Spleen (tissue), 11 donors: Measurements from ENCODE around the gene PKP4. TPM values are rescaled to one million over a fixed set of nuclear protein-coding genes. Genes with fewer than 3 reads are reported as not detected.

Source experiments
- DNase-seq: peaks from one replicate; pipeline ENCODE4 v3.0.0-alpha.2; 2020
- H3K27ac ChIP-seq, 8 donors: fragments of 200-600 bp; sonication (generic) in 7 of 8; 1 replicate in 4 of 8; 2 replicates in 4 of 8; pipeline versions ENCODE4 v1.5.0 to v1.8.0; 2016 to 2021; ENCODE audit warnings: inconsistent platforms in 4 of 8, mild to moderate bottlenecking in 4 of 8, moderate library complexity in 1 of 8
- H3K27me3 ChIP-seq, 7 donors: fragments of 200-600 bp; sonication (generic) in 6 of 7; replicated peaks in 1 of 7; 1 replicate in 4 of 7; 2 replicates in 3 of 7; pipeline versions ENCODE4 v1.5.0 to v1.8.0; 2016 to 2021; ENCODE audit warnings: inconsistent platforms in 3 of 7, mild to moderate bottlenecking in 1 of 7
- H3K36me3 ChIP-seq, 6 donors: fragments of 200-600 bp; sonication (generic) in 5 of 6; 1 replicate in 4 of 6; 2 replicates in 2 of 6; pipeline versions ENCODE4 v1.5.0 to v1.8.0; 2016 to 2021; ENCODE audit warnings: inconsistent platforms in 2 of 6
- H3K4me1 ChIP-seq, 6 donors: fragments of 200-600 bp; sonication (generic) in 5 of 6; 1 replicate in 3 of 6; 2 replicates in 3 of 6; pipeline versions ENCODE4 v1.5.0 to v1.8.0; 2016 to 2021; ENCODE audit warnings: inconsistent platforms in 3 of 6
- H3K4me3 ChIP-seq, 8 donors: fragments of 200-600 bp; sonication (generic) in 7 of 8; 1 replicate in 4 of 8; 2 replicates in 4 of 8; pipeline versions ENCODE4 v1.5.0 to v1.8.0; 2016 to 2021; ENCODE audit warnings: inconsistent platforms in 4 of 8, mild to moderate bottlenecking in 4 of 8, moderate library complexity in 2 of 8
- H3K9me3 ChIP-seq, 8 donors: fragments of 200-600 bp; sonication (generic) in 7 of 8; 1 replicate in 4 of 8; 2 replicates in 4 of 8; pipeline versions ENCODE4 v1.5.0 to v1.8.0; 2016 to 2021; ENCODE audit warnings: inconsistent platforms in 4 of 8
- POLR2A ChIP-seq, 3 donors: fragments of 450-650 bp; IDR thresholded peaks; one replicate each; pipeline ENCODE4 v1.5.1; 2017; ENCODE audit warnings: antibody characterized with exemption in 3 of 3, mild to moderate bottlenecking in 1 of 3
- POLR2AphosphoS5 ChIP-seq, 3 donors: sonication (generic); formaldehyde crosslinking; IDR thresholded peaks; one replicate each; pipeline ENCODE4 v1.5.1; 2017; ENCODE audit warnings: antibody characterized with exemption in 3 of 3
- WGBS, 5 donors: extraction: QIAGEN DNeasy Blood & Tissue Kit in 3 of 5; methylation state at CpG; one replicate each; pipeline versions ENCODE4 v1.1.5 to v1.1.7; 2013 to 2018; 5-methylcytosine and 5-hydroxymethylcytosine counted together
- intact Hi-C: fragments of 100-400 bp; cut with DNase I; formaldehyde crosslinking; loops from one replicate; pipeline ENCODE4 v1.15.0; 2023; ENCODE audit warnings: low total_unique reads
- polyA plus RNA-seq, 3 donors: library from polyadenylated mRNA; stranded (reverse); fragments of 200-250 nt; gene quantifications; one replicate each; pipeline ENCODE4 v1.2.1, GENCODE V29; 2013
- total RNA-seq, 7 donors: library from RNA; depleted of rRNA in 3 of 7; stranded (reverse); fragments of >200 nt in 3 of 7; fragmentation: NEBNext Ultra II Directional in 4 of 7; extraction: Animal tissue kit (Norgen Biotek cat#: 25700) in 4 of 7; gene quantifications; one replicate each; pipeline versions ENCODE4 v1.1.0 to v1.2.1, GENCODE V29; 2016 to 2021
- TF ChIP-seq, protein P1 (sequence below), 11 experiments: fragments of 200-600 bp in 7 of 11; fragments of 450-650 bp in 4 of 11; sonication (generic) in 4 of 11; IDR thresholded peaks in 8 of 11; conservative IDR thresholded peaks in 3 of 11; 1 replicate in 7 of 11; 2 replicates in 4 of 11; pipeline versions ENCODE4 v1.4.0 to v1.8.0; 2016 to 2021; ENCODE audit warnings: antibody characterized with exemption in 11 of 11, inconsistent platforms in 4 of 11, mild to moderate bottlenecking in 1 of 11
- donor health status: healthy with polysubstance abuse.
- donor health status: DM: no; HTN: no; CAD: no; lungs with moderate emphysema.
- donor health status: DM: no; HTN: no; CAD: no.
- donor health status: Bipolar disorder and iron deficiency.
- donor health status: healthy.
- donor health status: DM: no; HTN: no; CAD: no.
- donor health status: DM: yes; HTN: yes; CAD: no.

PKP4 gene
- total and polyA plus RNA-seq, 10 donors, result 4.9 to 53.5 (median 29.2) TPM

DNA sequence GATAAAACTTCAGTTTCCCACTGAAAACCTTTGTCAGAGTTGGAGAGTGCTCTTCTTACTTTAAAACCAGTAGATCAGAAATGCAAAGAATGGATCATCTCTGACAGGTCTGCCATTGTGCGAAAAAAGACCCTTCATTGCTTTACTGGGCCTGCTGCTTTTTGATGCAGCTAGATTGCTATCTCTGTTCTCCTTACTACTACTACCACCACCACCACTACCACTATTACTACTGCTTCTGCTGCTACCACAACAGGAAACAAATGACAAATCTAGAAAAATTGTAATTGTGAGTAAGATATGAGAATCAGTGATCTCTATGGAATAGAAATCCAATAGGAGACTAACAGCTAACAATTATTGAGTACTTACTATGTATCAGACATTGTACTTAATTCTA lies 85.8 kb downstream of the PKP4 start:
- Histone ChIP-seq H3K27ac (no peak overlapping the region), H3K4me3 (no peak overlapping the region), H3K36me3 (peaks cover 0 to under 1% (median 0%) of the 10 kb centered on the region in 6 donors), H3K9me3 (no peaks in the 10 kb centered on the region), H3K4me1 (peaks cover 0 to 21% (median 7%) of the 10 kb centered on the region in 6 donors), H3K27me3 (no peaks in the 10 kb centered on the region)
- TF ChIP-seq, protein P1, sequence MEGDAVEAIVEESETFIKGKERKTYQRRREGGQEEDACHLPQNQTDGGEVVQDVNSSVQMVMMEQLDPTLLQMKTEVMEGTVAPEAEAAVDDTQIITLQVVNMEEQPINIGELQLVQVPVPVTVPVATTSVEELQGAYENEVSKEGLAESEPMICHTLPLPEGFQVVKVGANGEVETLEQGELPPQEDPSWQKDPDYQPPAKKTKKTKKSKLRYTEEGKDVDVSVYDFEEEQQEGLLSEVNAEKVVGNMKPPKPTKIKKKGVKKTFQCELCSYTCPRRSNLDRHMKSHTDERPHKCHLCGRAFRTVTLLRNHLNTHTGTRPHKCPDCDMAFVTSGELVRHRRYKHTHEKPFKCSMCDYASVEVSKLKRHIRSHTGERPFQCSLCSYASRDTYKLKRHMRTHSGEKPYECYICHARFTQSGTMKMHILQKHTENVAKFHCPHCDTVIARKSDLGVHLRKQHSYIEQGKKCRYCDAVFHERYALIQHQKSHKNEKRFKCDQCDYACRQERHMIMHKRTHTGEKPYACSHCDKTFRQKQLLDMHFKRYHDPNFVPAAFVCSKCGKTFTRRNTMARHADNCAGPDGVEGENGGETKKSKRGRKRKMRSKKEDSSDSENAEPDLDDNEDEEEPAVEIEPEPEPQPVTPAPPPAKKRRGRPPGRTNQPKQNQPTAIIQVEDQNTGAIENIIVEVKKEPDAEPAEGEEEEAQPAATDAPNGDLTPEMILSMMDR (IDR thresholded peaks at IDR 0.05 in 8 of 11, conservative IDR thresholded peaks at IDR 0.05 in 3 of 11), result no peak
- TF ChIP-seq POLR2AphosphoS5 (IDR thresholded peaks at IDR 0.05) (no peak), POLR2A (IDR thresholded peaks at IDR 0.05) (no peak)
- 92 to 100% (median 97%) methylated on average over 1 of the region's 1 CpG for WGBS, 5 donors
- intact Hi-C loops, result no loop called here
- DNase-seq, result no peak

DNA sequence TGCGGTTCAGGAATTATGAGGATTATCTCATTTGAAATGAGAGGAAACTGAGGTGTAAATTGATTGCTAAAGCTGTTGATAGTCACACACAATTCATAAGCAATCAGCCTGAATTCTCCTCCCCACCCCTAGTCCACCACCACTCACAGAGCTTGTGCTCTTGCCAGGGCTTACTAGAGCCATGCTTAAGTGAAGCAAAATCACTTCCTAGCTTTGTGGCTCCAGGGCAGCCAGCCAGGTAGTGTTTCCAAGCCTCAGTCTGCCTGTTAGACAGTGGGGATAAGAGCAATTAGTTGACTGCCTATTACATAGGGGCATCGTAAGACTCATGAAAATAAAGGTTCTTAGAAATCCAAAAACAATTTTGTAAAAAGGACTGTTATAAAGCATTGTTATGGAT lies 87.2 kb downstream of the PKP4 start:
- TF ChIP-seq, protein P1 (IDR thresholded peaks at IDR 0.05 in 8 of 11, conservative IDR thresholded peaks at IDR 0.05 in 3 of 11), result no peak
- TF ChIP-seq POLR2AphosphoS5 (IDR thresholded peaks at IDR 0.05) (no peak), POLR2A (IDR thresholded peaks at IDR 0.05) (no peak)
- DNase-seq, result no peak
- Histone ChIP-seq H3K4me1 (peaks cover 0 to 16% (median 5%) of the 10 kb centered on the region in 6 donors), H3K36me3 (peaks cover 0 to 14% (median 0%) of the 10 kb centered on the region in 6 donors), H3K27ac (no peak overlapping the region), H3K27me3 (no peaks in the 10 kb centered on the region), H3K9me3 (no peaks in the 10 kb centered on the region), H3K4me3 (no peak overlapping the region)
- intact Hi-C loops, result no loop called here
- 90 to 99% (median 95%) methylated on average over 2 of the region's 2 CpGs for WGBS, 5 donors

DNA sequence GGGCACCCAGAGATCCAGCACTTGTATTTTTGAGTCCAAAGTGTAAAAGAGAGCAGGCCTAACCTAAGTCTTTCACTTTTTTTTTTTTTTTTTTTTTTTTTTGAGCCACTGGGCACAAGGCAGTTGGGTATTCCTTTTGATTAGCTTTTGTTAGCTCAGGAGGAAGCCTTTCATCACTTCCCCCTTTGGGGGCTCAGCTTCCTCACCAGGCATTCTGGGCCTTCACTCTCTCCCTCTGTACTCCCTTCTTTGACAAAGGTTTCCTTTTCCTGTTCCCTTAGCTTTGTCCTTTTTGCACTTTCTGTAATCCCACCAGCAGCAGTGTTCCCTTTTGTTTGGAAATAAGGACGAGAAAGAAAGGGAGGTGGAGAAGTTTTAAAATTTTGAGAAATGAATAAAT lies 88.2 kb downstream of the PKP4 start:
- Histone ChIP-seq H3K27me3 (no peaks in the 10 kb centered on the region), H3K36me3 (peaks cover 0 to 15% (median 0%) of the 10 kb centered on the region in 6 donors), H3K27ac (no peak overlapping the region), H3K4me3 (no peak overlapping the region), H3K4me1 (peaks cover 0 to 11% (median 0%) of the 10 kb centered on the region in 6 donors), H3K9me3 (no peaks in the 10 kb centered on the region)
- intact Hi-C loops, result no loop called here
- 61 to 77% (median 73%) methylated on average over 1 of the region's 1 CpG for WGBS, 5 donors
- no peak for DNase-seq
- TF ChIP-seq POLR2A (IDR thresholded peaks at IDR 0.05) (no peak), POLR2AphosphoS5 (IDR thresholded peaks at IDR 0.05) (no peak)
- TF ChIP-seq, protein P1 (IDR thresholded peaks at IDR 0.05 in 8 of 11, conservative IDR thresholded peaks at IDR 0.05 in 3 of 11), result no peak

DNA sequence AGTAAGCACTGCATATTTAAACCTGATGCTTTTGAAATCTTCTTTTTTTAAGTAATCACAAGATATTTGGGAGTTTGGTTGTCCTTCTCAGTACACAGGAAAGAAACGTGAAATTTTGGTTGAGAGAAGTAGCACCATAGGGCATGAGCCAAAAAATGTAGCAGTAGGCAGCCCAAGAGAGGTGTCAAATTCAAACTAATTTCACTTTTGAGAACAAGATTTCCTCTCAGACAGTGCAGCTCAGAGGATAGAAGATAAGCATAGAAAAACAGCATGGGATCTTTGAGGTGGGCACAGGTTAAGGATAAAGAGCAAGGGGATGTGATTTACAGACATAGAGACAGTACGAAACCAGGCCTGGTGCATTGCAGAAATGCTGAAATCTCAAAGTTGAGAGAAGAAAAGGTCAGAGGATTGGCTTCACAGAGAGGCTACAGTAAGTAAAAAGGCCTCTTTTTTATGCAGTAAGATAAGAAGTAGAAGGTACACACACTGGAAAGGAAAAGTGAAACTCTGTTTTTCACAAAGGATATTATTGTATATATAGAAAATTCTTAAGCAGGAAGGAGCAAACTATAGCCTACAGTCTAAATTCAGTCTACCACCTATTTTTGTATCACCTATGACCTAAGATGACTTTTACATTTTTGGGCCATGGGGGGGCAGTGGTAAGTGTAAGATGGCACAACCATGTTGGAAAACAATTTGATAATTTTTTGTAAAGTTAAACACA lies 89.8 kb downstream of the PKP4 start:
- peaks cover 0 to 11% (median 0%) of the 10 kb centered on the region in 6 donors for H3K4me1 ChIP-seq
- WGBS, 5 donors, result 86 to 92% (median 88%) methylated on average over 2 of the region's 2 CpGs
- TF ChIP-seq, protein P1 (IDR thresholded peaks at IDR 0.05 in 8 of 11, conservative IDR thresholded peaks at IDR 0.05 in 3 of 11), result no peak
- no peaks in the 10 kb centered on the region for H3K9me3 ChIP-seq
- H3K27ac ChIP-seq, result no peak overlapping the region
- no peak overlapping the region for H3K4me3 ChIP-seq
- peaks cover 0 to 15% (median 0%) of the 10 kb centered on the region in 6 donors for H3K36me3 ChIP-seq
- no peak for DNase-seq
- H3K27me3 ChIP-seq, result no peaks in the 10 kb centered on the region
- intact Hi-C loops, result no loop called here
